HG02973 (cell line): Measurements from ENCODE around the gene PPP2R5D.
"Not testable (repeated sequence)": the region's sequence is repeated elsewhere in the genome, so short reads cannot be mapped to it uniquely, and the experiment has no call there.

ENCODE experiments used
- ATAC-seq: cut with Tn5 transposase; IDR thresholded peaks from one replicate; pipeline ENCODE4 v1.9.1; 2021; ENCODE audit warnings: moderate library complexity; ENCODE audit not compliant: unreplicated experiment

Gene PPP2R5D

DNA sequence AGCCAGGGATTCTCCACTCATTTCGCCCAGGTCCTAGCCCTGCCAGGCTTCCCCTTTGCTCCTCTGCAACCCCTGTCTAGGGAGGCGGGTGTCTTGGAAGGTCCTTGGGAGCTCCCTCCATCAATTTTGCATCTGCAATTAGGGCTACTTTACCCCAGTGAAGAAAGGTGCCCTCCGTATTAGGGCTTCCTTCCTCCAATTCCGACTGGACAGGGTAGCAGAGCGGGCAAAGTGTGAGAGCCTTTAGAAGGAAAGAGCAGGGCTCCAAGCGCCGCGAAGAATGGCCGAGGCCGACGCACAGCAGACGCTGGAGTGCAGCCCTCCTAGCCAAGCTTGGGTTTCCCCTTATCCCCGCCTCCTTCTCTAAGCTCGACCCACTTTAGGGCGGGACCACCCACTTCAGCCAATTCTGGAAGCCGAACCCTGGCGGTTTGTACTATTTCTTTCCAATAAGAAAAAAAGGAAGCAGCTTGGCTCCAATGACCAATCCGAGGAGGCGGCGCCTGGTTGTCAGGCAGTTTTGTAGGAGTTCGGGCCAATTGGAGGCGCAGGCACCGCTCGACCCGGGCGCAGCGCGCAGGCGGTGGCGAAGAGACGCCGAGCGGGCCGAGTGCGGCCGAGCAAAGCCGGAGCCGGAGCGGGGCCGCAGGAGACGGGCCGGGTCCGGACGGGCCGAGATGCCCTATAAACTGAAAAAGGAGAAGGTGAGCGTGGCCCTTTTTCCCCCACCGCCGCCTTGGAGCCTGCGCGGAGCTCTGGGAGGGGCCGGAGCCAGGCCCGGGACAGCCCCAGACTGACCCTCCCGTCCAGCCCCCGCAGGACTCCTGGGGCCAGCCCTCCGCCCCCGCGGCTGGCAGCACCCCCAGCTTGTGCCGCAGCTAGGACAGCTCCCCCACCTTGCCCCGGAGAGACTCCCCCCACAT is at the start of gene PPP2R5D:
Gene PPP2R5D, plus strand, starts transcription at position 570 of the 923 bp plus-strand sequence. Its CDS starts 108 bp downstream, at position 678.
- ATAC-seq: peak; percentile 89

DNA sequence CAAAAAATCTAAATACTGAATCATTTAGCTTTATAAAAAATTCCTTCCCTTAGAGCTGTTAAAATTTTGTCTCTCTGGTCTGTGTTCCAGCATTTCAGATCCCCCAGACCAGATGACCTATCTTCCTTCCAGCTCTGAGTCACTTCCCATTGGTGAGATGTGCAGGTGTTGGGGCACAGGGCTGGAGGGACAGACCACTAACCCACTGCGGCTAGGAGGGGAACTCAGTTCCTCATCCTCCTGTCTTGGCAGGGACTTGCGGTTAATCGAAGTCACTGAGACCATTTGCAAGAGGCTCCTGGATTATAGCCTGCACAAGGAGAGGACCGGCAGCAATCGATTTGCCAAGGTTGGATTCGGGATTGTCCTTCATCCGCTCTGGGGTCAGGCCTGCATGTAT is 49.0 kb upstream of the PPP2R5D start:
- no peak for ATAC-seq

DNA sequence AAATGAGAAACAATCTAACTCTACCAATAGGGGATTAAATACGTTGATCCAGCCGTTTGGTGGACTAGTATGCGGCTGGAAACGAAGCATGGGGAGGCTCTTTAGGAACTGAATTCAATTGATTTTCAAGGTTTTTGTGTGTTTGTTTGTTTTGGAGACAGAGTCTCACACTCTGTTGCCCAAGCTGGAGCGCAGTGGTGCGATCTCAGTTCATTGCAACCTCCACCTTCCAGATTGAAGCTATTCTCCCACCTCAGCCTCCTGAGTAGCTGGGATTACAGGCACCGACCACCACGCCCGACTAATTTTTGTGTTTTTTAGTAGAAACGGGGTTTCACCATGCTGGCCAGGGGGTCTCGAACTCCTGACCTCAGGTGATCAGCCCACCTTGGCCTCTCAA is 48.0 kb upstream of the PPP2R5D start:
- no peak for ATAC-seq

DNA sequence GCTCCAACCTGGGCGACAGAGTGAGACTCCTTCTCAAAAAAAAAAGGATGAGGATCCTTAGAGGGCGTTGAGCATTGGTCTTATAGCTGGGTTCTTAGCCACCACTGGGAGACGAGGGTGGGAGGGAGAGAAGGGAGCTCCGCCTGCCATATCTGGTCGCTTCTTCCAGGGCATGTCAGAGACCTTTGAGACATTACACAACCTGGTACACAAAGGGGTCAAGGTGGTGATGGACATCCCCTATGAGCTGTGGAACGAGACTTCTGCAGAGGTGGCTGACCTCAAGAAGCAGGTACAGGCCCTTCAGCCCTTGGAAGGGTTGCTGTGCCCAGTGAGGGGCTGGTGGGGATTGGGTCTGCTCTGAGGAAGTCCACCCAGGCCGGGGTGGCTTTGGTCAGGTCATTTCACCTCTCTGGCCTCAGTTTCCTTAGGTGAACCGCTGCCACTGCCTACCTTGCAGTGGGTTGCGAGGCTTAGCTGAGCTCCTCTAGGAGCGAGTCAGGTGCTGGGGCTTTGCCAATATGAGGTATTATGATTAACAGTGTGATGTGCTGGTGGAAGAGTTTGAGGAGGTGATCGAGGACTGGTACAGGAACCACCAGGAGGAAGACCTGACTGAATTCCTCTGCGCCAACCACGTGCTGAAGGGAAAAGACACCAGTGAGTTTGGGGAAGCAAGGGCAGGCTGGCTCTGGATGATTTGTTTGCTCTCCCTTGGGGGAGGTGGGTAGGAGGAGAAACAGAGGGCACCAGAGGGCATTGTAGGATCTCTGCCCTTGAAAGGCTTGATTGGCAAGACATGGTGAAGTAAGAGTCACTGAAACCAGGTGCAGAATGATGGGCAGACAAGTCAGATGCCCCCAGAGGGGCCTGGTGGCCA is 46.6 kb upstream of the PPP2R5D start:
- no peak for ATAC-seq

DNA sequence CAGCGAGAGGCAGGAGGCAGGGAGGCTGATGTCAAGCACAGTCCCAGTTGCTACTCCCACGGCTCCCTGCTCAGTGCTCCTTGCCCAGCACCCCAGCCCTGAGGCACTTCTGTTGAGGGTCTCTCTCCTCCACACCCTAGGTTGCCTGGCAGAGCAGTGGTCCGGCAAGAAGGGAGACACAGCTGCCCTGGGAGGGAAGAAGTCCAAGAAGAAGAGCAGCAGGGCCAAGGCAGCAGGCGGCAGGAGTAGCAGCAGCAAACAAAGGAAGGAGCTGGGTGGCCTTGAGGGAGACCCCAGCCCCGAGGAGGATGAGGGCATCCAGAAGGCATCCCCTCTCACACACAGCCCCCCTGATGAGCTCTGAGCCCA is 46.0 kb upstream of the PPP2R5D start:
- no peak for ATAC-seq

DNA sequence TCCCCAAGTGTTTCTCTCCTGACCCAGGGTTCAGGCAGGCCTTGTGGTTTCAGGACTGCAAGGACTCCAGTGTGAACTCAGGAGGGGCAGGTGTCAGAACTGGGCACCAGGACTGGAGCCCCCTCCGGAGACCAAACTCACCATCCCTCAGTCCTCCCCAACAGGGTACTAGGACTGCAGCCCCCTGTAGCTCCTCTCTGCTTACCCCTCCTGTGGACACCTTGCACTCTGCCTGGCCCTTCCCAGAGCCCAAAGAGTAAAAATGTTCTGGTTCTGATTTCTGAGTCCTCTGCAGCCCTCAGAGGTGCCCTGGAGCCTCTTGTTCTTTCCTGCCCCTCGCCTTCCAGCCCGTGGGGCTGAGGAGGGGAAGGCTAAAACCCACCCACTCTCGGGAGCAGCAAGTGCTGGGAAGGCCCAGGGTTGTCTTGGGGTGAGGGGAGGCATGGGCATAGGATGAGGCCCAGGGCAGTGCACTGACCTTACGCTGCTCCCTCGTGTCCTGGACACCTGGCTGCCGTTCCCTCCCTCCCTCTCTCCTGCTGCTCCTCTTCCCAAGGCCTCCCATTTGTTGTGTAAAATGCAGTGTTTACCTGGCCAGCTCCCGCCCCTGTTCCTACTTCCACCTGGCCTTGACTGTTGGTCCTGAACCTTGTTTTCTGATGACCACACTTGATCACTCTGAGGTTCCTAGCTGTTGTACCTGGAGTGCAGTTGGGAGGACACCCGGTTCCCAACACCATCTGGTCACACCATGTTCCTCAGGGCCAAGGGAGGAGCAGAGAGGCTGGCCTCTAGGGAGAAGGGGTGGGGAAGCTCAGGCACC is 45.2 kb upstream of the PPP2R5D start:
- ATAC-seq: no peak

DNA sequence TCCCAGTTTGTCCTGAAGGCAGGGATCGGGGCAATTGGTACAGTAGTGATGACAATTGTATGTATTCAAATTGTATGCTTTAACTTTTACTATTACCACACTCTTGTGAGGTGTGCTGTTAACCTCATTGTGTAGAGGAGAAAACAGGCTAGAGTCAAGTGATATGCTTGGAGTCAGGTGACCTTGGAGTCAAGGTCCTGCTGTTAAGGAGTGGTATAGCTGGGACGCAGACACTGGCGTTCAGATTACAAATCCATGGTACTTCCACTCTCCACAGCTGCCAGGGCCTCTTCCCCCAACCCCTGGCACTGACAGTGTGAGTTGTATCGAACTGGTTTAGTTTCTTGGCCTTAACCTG is 44.6 kb upstream of the PPP2R5D start:
- no peak for ATAC-seq

DNA sequence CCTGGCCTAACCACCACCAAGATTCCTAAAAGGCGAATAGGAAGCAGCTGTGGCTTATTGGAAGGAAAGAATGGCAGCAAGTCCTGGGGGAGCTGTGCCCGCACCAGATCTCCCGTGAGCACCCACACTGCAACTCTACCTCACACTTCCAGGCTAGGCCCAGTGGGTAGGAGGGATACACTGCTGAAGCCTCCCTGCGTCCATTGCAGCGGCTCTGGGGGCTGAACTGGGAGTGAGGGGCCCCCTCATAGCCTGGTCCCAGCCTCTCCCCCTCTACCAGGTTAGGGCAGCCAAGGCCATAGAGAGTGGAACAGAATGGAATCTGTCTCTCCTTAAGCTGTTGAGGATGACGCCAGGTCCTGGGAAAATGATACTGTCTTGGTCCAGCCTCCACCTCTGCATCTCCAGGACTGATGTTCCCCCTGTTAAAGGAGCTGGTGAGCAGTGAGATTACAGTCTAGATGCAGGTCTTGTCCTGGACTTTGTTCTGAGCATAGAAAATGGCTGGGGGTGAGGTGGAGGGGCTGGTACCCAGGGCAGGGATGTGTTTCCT is 43.8 kb upstream of the PPP2R5D start:
- no peak for ATAC-seq

DNA sequence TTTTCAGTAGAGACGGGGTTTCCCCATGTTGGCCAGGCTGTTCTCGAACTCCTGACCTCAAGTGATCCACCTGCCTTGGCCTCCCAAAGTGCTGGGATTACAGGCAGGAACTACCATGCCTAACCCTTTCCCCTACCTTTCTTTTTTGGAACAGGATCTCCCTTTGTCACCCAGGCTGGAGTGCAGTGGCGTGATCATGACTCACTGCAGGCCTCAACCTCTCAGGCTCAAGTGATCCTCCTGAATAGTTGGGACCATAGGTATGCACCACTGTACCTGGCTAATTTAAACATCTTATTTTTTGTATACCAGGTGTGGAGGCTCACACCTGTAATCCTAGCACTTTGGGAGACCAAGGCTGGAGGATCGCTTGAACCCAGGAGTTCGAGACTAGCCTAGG is 43.0 kb upstream of the PPP2R5D start:
- not testable (repeated sequence) for ATAC-seq

DNA sequence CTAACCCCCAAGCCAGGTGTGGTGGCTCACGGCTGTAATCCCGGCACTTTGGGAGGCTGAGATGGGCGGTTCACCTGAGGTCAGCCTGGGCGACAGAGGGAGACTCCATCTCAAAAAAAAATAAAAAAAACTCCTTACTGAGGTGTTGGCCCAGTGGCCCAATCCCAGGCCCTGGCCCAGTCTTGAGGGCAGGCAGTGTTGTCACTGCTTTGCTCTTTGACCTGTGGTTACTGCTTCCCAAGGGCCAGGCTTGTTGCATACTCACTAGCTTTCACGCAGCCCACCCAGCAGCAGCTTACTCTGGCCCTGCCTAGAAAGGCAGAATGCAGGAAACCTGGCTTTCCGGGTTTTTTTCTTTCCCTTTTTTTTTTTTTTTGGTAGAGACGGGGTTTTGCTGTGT is 41.9 kb upstream of the PPP2R5D start:
- ATAC-seq: no peak

DNA sequence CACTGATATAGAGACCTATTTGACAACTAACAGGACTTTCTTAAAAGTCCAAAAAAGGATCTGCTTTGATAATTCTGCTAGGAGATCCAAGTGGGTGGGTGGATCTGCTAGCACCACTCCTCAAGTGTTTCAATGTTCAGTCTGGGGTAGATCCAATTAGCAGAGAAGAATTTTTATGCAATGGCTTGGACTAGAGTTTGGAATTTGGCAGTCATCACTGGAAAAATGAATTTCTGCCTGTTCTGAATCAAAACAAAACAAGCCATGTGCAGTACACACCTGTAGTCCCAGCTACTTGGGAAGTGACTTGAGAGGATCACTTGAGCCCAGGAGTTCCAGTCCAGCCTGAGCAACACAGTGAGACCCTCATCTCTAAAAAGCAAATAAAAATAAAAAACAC is 36.4 kb upstream of the PPP2R5D start:
- no peak for ATAC-seq

DNA sequence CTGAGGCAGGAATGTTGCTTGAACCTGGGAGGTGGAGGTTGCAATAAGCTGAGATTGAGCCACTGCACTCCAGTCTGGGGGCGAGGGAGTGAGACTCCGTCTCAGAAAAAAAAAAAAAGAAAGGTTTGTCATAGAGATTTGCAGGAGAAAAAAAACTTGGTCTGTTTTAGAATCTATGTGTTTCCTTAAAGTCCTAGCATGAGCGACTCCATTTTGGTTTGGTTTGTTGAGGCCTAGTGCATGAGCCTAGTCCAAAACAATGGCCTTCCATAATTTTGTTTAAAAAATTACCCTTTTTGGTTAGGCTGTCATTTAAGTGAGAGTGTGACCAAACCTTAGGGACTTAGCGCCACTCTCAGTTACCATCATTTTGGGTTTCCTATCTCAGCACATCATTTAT is 32.0 kb upstream of the PPP2R5D start:
- ATAC-seq: no peak

DNA sequence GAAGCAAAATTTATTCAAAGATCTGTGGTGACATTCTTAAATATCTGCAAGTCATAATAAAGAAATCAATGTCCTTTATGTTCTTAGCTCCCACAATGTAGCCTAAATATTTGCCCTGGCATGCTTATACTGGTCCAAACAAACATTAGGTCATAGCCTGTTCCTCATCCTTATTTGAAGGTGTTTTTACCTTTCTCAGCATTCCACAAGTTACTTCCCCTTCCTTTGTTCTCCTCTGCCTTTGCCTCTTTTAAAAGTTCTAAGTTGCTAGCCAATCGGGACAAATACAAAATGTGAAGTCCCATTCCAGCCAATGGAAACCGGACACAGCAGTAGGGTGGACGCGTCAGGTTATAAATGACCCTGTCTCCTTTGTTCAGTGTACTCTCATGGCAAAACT is 30.0 kb upstream of the PPP2R5D start:
- ATAC-seq: not testable (repeated sequence)

DNA sequence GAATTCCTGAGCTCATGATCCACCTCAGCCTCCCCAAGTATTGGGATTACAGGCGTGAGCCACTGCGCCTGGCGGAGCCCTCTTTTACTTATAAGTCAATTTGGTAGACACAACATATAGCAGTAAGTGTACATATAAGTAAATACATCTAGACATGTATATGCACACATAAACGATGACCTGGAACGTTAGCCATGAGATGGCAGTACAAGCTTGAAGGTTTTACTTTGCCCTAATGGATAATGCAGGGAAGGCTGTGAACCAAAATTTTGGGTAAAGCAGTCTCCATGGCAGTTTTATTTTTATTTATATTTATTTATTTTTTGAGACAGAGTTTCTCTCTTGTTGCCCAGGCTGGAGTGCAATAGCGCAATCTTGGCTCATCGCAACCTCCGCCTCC is 26.2 kb upstream of the PPP2R5D start:
- ATAC-seq: no peak

DNA sequence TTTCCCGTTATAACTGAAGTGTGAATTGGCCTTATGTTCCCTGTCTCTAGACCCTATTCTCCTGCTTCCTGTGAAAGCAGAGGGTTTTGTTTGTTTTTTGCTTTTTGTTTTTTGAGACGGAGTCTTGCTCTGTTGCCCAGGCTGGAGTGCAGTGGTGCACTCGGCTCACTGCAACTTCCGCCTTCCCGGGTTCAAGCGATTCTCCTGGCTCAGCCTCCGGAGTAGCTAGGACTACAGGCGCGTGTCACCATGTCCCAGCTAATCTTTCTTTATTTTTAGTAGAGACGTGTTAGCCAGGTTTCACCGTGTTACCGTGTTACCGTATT is 24.5 kb upstream of the PPP2R5D start:
- ATAC-seq: no peak

DNA sequence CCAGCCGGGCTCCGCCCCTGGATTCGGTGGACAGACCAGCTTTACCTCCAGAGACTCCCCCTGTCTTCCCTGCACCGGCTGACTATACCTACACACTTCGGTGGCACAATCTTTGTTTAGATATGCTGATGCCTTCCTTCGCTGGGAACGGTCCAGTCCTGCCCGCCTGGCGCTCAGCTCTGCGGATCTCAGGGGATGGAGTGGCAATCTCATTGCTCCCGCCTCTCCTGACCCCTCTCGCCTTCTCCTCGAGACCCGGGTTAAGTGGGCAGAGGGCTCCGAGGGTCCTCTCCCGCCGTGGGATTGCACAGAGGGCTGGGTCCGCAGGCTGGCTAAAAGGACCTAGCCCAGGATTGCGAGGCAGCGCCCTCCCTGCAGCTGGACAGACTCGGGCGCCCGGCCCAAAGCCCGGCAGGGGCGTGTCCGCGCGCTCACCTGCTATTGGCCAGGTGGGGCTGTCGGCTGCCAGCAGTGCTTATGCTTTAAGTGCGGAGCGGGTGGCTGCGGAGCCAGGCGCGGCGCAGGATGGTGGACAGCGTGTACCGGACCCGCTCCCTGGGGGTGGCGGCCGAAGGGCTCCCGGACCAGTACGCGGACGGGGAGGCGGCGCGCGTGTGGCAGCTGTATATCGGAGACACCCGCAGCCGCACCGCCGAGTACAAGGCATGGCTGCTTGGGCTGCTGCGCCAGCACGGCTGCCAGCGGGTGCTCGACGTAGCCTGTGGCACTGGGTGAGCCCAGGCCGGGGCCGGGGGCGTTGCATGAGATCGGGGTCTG is 23.9 kb upstream of the PPP2R5D start, which contains the start of gene GNMT:
Gene GNMT, plus strand, starts transcription at position 512 of the 777 bp plus-strand sequence. Its CDS starts 14 bp downstream, at position 526.
- no peak for ATAC-seq

DNA sequence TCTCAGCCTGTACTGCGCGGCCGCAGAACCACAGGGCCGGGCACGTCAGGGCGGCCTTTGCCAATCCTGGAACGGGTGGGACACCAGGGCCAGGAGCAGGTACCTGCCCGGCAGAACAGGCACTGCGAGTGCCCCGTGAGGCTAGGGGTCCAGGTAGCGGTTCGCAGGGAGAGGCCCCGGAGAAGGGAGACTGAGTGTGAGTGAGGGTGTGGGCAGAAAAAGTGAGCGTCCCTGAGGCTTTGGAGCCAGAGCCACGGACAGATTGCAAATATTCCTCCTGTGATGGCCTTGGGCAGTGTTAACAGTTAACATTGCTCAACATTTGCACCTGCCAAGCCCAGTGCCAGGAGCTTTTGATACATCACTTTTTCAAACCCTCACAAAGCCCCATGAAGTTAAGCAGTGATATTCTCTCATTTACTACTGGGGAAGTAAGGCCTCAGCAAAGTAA is 23.3 kb upstream of the PPP2R5D start:
- ATAC-seq: no peak

DNA sequence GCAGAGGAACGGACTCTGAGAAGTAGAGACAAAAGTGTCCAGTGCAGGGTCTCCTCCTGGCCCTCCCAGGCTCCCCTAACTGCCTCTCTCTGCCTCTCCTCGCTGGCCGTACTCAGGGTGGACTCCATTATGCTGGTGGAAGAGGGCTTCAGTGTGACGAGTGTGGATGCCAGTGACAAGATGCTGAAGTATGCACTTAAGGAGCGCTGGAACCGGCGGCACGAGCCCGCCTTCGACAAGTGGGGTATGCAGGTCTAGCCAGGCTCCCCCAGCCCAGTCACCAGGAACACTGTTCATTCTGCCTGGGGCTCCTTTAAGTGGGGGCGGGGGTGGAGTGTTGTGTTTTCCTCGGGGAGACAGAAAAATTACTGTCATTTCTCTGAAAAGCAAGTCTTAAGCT is 22.3 kb upstream of the PPP2R5D start:
- no peak for ATAC-seq

DNA sequence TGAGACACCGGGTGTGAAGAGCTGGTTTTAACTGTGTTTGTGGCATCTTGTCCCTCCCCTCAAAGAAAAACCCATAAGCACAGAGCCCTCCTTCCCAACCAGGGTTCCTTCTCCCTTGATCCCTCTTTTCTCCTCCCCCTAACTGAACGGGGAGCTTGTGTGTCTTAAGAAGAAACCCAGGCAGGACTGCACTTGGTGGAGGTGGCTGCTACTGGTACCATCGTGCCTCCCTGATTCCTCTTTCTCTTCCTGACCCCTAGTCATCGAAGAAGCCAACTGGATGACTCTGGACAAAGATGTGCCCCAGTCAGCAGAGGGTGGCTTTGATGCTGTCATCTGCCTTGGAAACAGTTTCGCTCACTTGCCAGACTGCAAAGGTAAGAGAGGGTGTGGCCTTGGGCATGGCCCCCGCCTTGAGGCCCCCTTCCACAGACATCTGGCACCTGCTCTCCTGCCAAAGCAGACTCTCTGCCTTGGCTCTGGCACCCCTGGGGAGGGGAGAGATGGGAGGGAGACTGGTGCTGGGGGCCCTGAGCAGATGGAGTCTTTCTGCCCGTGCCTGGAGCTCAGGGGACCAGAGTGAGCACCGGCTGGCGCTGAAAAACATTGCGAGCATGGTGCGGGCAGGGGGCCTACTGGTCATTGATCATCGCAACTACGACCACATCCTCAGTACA is 21.7 kb upstream of the PPP2R5D start:
- no peak for ATAC-seq
